ENCODE measurements around the gene PODXL2.
A peak's percentile ranks its signal among the peaks of the same experiment; 100 is the strongest.
"Not testable (repeated sequence)": the region's sequence is repeated elsewhere in the genome, so short reads cannot be mapped to it uniquely, and the experiment has no call there.

PODXL2 gene

GRCh38 chr3:127654993-127655392 lies 26.0 kb downstream of the PODXL2 start:
- DNase-seq (ENCODE audit: low read depth, low spot score): not testable (repeated sequence)

- peak; percentile 67 for DNase-seq (ENCODE audit: low read depth, low spot score)
These were observed 26.7 kb downstream of the PODXL2 start for GRCh38 chr3:127655641-127656040.

DNA sequence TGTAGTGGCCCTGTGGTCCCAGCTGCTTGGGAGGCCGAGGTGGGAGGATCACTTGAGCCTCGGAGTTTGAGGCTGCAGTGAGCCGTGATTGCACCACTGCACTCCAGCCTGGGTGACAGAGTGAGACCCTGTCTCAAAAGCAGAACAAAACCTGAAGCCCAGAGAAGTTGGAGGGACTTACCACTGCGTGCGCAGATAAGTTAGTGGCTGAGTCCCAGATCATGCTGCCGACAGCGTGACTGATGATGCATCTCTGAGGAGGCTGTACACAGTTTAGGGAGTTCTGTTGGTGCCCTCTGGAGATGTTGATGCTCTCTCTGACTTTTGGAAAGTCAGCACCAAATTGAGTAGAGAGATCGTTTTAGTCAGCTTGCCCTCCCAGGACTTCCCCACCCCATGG lies 27.9 kb downstream of the PODXL2 start:
- no peak for DNase-seq (ENCODE audit: low read depth, low spot score)

DNA sequence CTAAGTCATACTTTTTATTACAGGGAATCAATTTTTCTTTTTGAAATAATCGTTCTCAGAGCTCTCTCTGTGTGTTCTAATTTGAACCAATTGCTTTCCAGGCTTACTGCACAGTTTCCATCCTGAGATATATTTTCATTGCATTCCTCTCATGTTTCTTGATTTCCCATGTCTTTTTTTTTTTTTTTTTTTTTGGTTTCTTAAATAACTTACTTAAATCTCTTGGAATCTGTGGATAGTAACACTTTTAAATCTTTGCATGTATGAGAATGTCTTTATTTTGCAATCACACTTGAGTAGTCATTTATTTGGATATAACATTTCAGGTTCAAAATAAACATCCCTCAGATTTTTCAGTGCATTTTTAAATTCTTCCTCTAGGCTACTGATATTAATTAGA lies 29.2 kb downstream of the PODXL2 start:
- DNase-seq (ENCODE audit: low read depth, low spot score): no peak

DNA sequence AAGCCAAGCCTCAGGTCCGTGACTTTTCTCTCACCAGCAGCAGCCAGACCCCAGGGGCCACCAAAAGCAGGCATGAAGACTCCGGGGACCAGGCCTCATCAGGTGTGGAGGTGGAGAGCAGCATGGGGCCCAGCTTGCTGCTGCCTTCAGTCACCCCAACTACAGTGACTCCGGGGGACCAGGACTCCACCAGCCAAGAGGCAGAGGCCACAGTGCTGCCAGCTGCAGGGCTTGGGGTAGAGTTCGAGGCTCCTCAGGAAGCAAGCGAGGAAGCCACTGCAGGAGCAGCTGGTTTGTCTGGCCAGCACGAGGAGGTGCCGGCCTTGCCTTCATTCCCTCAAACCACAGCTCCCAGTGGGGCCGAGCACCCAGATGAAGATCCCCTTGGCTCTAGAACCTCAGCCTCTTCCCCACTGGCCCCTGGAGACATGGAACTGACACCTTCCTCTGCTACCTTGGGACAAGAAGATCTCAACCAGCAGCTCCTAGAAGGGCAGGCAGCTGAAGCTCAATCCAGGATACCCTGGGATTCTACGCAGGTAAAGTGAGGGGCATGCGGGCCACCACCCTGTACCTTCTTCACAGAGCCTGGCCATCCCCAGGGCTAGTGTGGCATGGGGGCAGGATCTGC lies 31.8 kb downstream of the PODXL2 start:
- no peak for DNase-seq (ENCODE audit: low read depth, low spot score)

DNA sequence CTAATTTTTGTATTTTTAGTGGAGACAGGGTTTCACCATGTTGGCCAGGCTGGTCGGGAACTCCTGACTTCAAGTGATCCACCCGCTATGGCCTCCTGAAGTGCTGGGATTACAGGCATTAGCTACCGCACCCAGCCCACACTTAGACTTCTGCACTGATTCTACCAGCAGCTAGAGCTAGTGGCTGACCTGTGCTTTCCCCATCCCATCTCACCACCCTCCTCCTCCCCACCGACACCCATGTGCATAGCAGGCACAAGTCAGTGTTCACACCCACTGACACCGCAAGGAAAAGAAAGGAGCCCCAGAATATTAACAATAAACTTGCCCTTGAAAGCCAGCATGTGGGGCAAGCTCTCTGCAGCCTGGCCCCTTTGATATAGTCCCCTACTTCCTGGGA lies 32.6 kb downstream of the PODXL2 start:
- no peak for DNase-seq (ENCODE audit: low read depth, low spot score)

DNA sequence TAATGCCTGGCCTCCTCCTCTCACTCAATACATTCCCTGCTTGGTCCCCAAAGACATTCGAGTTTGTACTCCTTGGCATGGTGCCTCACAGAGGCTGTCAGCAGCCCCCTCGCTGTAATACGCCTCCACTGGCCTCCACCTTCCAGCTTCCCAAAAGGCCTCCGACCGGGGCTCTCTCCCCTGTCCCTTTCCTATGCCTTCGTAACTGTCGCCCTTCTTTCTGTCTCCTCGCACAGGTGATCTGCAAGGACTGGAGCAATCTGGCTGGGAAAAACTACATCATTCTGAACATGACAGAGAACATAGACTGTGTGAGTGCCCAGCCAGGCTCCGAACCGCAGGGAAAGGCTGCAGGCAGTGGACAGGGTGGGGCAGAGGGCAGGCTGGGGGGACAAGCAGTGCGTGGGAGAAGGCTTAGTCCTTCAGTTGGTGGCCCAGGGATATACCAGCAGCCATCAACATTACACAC lies 33.0 kb downstream of the PODXL2 start:
- DNase-seq (ENCODE audit: low read depth, low spot score): no peak

DNA sequence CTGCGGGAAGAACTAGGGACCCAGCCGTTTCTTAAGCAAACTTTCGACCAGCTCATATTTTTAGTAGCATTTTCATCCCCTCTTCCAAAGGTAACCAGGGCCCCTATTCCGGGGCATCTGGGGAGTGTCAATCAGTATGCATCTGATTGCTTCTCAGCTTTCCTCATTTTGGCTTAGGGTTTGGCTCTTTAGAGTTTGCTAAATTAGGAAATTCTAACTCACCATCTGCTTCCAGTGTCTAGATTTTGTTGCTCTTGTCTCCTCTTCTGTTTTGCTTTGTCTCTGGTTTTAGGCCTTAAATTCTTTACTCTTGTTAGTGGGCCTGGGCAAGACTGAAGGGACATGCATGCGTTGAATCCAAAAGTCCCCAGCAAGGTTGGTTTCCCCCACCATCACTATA lies 34.2 kb downstream of the PODXL2 start:
- no peak for DNase-seq (ENCODE audit: low read depth, low spot score)

- no peak for DNase-seq (ENCODE audit: low read depth, low spot score)
These were observed 36.2 kb downstream of the PODXL2 start for GRCh38 chr3:127665165-127665564.

DNA sequence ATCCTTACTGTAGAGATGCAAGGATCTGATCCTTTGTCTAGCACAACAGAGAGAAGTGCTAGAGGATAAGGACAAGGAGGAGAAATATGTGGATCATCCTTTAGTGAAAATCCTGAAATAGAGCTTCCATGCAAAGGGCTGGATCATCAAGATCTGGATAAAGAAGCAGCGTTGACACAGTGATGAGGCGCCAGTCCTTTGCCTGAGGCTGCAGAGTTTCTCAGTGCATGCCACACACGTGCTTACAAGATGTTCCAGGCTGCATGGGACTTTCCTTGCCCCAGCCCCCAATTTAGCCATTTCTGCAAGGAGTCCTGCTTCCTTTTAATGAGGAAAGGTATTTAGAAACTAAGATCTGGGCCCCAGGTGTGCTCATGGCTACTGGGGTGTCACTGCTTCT lies 36.6 kb downstream of the PODXL2 start:
- no peak for DNase-seq (ENCODE audit: low read depth, low spot score)

DNA sequence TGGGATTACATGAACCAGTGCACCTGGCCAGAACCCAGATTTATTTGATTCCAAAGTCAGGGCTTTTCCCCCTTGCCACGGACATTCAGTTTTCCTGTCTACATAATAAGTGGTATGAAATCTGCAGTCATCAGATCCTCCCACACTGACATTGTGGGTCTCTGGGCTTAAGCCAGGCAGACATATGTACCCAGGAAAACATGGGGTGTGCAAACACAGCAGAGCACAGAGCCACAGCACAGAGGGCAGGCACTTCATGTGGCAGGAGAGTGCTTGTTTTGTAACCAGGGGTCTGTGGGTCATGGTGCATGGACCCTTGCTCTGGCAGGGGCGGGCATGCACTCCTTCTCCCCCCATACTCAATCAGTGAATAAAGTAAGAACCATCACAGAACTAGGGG lies 37.7 kb downstream of the PODXL2 start:
- no peak for DNase-seq (ENCODE audit: low read depth, low spot score)

DNA sequence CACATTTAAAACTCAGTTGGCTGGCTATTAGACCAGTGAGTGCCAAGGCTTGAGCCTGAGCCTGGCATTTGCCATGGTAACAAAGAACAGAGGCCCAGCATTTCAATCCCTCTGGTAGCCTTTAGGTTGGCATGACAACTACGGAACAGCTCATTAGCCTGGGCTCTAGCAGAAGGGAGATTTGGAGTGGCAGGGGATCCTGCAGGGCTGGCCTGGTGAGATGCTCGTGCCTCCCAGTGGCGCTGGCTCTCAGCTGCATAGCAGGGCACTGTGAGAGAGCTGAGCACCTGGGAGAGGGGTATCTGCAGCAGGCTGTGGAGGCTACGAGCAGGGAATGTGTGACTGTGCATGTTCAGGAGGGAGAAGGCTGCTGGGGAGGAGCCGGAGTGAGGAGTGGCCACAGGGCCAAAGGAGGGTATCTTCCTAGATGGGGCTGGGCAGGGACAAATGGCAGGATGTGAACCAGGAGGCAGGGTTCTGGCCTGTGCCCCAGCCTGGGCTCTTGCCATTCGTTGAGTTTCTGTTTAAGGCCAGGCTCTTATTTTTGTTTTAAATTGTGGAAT lies 38.2 kb downstream of the PODXL2 start:
- DNase-seq (ENCODE audit: low read depth, low spot score): peak; percentile 12

GRCh38 chr3:127668906-127669305 lies 39.9 kb downstream of the PODXL2 start:
- DNase-seq (ENCODE audit: low read depth, low spot score): no peak

DNA sequence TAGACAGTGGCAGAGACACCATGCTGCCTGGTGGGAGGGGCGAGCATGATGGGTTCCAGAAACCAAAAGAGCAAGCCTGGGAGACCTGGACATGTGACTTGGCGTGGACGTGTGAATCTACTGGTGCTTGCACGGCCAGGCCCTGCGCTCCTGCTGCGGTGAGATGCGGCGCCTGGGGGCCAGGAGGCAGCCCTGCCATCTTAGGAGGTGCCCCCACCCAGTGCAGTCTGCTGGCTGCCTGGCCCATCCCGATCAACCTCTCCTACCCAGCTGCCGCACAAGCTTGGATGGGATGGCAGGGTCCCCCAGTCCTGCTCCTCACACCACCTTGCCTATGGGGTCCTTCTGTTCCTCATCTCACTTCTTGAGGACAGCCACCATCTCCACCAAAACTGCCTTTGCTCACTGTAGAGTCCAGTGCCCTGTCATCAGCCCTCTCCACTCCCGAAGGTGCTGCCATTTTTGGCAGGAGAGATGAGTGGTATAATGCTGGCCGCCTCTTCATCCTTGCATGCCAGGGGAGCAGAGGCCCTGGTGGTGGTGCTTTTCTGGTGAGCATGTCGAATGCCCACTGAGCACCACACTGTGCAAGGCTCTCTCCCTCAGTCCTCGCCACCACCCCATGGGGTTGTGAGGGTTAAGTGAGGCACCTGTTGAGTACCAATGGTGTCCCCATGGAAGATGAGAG lies 40.7 kb downstream of the PODXL2 start:
- no peak for DNase-seq (ENCODE audit: low read depth, low spot score)

DNA sequence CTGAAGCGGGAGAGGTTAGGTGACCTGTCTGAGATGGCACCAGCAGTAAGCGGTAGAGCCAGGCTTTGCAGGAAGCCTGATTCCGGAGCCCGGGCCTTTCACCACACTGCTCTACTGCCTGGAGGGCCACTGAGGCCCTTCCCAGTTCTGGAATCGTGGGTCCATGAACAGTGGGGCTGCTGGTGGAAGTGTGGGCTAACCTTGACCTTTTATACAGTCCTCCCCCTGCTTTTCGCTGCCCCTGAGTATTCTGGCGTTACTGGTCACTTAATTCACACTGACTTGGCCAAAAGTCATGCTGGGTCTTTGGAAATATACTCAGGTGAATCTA lies 41.2 kb downstream of the PODXL2 start:
- DNase-seq (ENCODE audit: low read depth, low spot score): no peak

DNA sequence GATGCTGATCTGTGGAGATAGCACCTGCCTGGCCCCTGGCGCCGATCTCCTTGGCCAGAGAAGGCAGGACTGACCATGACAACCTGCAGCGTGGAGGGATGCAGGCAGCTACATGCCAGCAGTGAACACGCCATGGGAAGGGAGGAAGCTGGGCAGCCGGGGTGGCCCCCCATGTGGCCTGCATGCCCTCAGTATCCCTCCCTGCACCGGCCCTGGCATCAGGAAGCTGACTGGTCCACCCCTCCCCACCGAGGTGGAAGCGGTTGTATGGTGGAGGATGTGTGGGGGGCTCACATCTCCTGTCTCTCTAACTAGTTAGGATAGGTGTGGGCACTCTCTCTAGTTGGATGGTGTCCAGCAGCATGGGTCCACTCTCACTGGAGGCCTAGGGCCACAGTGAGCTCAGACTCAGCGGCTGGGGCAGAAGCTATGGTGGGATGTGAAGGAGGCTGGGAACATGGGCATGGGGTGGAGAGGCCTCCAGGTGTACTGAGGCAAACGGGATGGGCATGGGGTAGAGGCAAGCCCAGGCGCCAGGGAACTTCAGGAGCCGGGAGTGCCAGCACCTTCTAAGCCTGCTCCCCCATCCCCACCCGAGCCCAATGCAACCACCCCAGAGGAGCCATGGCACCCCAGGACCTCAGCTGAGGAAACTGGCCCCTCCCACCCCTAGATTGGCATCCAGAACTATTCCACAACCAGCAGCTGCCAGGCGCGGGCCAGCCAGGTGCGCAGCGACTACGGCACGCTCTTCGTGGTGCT lies 42.0 kb downstream of the PODXL2 start:
- DNase-seq (ENCODE audit: low read depth, low spot score): no peak

- peak; percentile 33 for DNase-seq (ENCODE audit: low read depth, low spot score)
These were observed 42.8 kb downstream of the PODXL2 start for GRCh38 chr3:127671523-127672428.

- DNase-seq (ENCODE audit: low read depth, low spot score): peak; percentile 89
These were observed 43.6 kb downstream of the PODXL2 start, which contains the start of gene ABTB1 for GRCh38 chr3:127672429-127673190. Gene ABTB1 (plus strand): TSS chr3:127672952. CDS start chr3:127673026, 74 bp downstream.

- DNase-seq (ENCODE audit: low read depth, low spot score): peak; percentile 77
These were observed 44.5 kb downstream of the PODXL2 start for GRCh38 chr3:127673191-127674100.

All from astrocyte of the hippocampus (primary cell).